Spleen (tissue), 13 donors: ENCODE results near the gene HCRTR2. TPM values are rescaled to one million over a fixed set of nuclear protein-coding genes. Genes with fewer than 3 reads are reported as not detected.
A peak's percentile ranks its signal among the peaks of the same experiment; 100 is the strongest.

Source experiments
- DNase-seq: peaks from one replicate; pipeline ENCODE4 v3.0.0-alpha.2; 2020
- H3K27ac ChIP-seq, 8 donors: fragments of 200-600 bp; sonication (generic) in 7 of 8; 1 replicate in 4 of 8; 2 replicates in 4 of 8; pipeline versions ENCODE4 v1.5.0 to v1.8.0; 2016 to 2021; ENCODE audit warnings: inconsistent platforms in 4 of 8, mild to moderate bottlenecking in 4 of 8, moderate library complexity in 1 of 8
- H3K27me3 ChIP-seq, 7 donors: fragments of 200-600 bp; sonication (generic) in 6 of 7; replicated peaks in 1 of 7; 1 replicate in 4 of 7; 2 replicates in 3 of 7; pipeline versions ENCODE4 v1.5.0 to v1.8.0; 2016 to 2021; ENCODE audit warnings: inconsistent platforms in 3 of 7, mild to moderate bottlenecking in 1 of 7
- H3K36me3 ChIP-seq, 6 donors: fragments of 200-600 bp; sonication (generic) in 5 of 6; 1 replicate in 4 of 6; 2 replicates in 2 of 6; pipeline versions ENCODE4 v1.5.0 to v1.8.0; 2016 to 2021; ENCODE audit warnings: inconsistent platforms in 2 of 6
- H3K4me1 ChIP-seq, 6 donors: fragments of 200-600 bp; sonication (generic) in 5 of 6; 1 replicate in 3 of 6; 2 replicates in 3 of 6; pipeline versions ENCODE4 v1.5.0 to v1.8.0; 2016 to 2021; ENCODE audit warnings: inconsistent platforms in 3 of 6
- H3K4me3 ChIP-seq, 8 donors: fragments of 200-600 bp; sonication (generic) in 7 of 8; 1 replicate in 4 of 8; 2 replicates in 4 of 8; pipeline versions ENCODE4 v1.5.0 to v1.8.0; 2016 to 2021; ENCODE audit warnings: inconsistent platforms in 4 of 8, mild to moderate bottlenecking in 4 of 8, moderate library complexity in 2 of 8
- H3K9me3 ChIP-seq, 8 donors: fragments of 200-600 bp; sonication (generic) in 7 of 8; 1 replicate in 4 of 8; 2 replicates in 4 of 8; pipeline versions ENCODE4 v1.5.0 to v1.8.0; 2016 to 2021; ENCODE audit warnings: inconsistent platforms in 4 of 8
- CTCF ChIP-seq, 11 experiments: fragments of 200-600 bp in 7 of 11; fragments of 450-650 bp in 4 of 11; sonication (generic) in 4 of 11; IDR thresholded peaks in 8 of 11; conservative IDR thresholded peaks in 3 of 11; 1 replicate in 7 of 11; 2 replicates in 4 of 11; pipeline versions ENCODE4 v1.4.0 to v1.8.0; 2016 to 2021; ENCODE audit warnings: antibody characterized with exemption in 11 of 11, inconsistent platforms in 4 of 11, mild to moderate bottlenecking in 1 of 11
- POLR2A ChIP-seq, 3 donors: fragments of 450-650 bp; IDR thresholded peaks; one replicate each; pipeline ENCODE4 v1.5.1; 2017; ENCODE audit warnings: antibody characterized with exemption in 3 of 3, mild to moderate bottlenecking in 1 of 3
- POLR2AphosphoS5 ChIP-seq, 3 donors: sonication (generic); formaldehyde crosslinking; IDR thresholded peaks; one replicate each; pipeline ENCODE4 v1.5.1; 2017; ENCODE audit warnings: antibody characterized with exemption in 3 of 3
- WGBS, 5 donors: extraction: QIAGEN DNeasy Blood & Tissue Kit in 3 of 5; methylation state at CpG; one replicate each; pipeline versions ENCODE4 v1.1.5 to v1.1.7; 2013 to 2018; 5-methylcytosine and 5-hydroxymethylcytosine counted together
- intact Hi-C: fragments of 100-400 bp; cut with DNase I; formaldehyde crosslinking; loops from one replicate; pipeline ENCODE4 v1.15.0; 2023; ENCODE audit warnings: low total_unique reads
- long read RNA-seq, 2 donors: transcript quantifications; one replicate each; lab custom pipeline, GENCODE V29; 2026
- polyA plus RNA-seq, 3 donors: library from polyadenylated mRNA; stranded (reverse); fragments of 200-250 nt; gene quantifications; one replicate each; pipeline ENCODE4 v1.2.1, GENCODE V29; 2013
- total RNA-seq, 7 donors: library from RNA; depleted of rRNA in 3 of 7; stranded (reverse); fragments of >200 nt in 3 of 7; fragmentation: NEBNext Ultra II Directional in 4 of 7; extraction: Animal tissue kit (Norgen Biotek cat#: 25700) in 4 of 7; gene quantifications; one replicate each; pipeline versions ENCODE4 v1.1.0 to v1.2.1, GENCODE V29; 2016 to 2021
- donor health status: healthy with polysubstance abuse.
- donor health status: DM: no; HTN: no; CAD: no; lungs with moderate emphysema.
- donor health status: DM: no; HTN: no; CAD: no.
- donor health status: Bipolar disorder and iron deficiency.
- donor health status: healthy.
- donor health status: DM: no; HTN: no; CAD: no.
- donor health status: DM: yes; HTN: yes; CAD: no.

Gene HCRTR2
- not detected for total RNA-seq
- polyA plus RNA-seq = not detected
- long read RNA-seq, donor 1 = 0 reads
- long read RNA-seq, donor 2 = 0 reads

GRCh38 chr6:55174211-55175026 is at the start of gene HCRTR2:
HCRTR2 (plus strand) TSS chr6:55174515; CDS start chr6:55174588, 73 bp downstream.
- Histone ChIP-seq H3K4me3 (no peak within 1 kb of the TSS), H3K27ac (no peak within 1 kb of the TSS), H3K4me1 (peaks cover 0 to 2% (median 0%) of the 10 kb centered on the region in 6 donors), H3K27me3 (peaks cover 0 to 32% (median 0%) of the 10 kb centered on the region in 7 donors), H3K36me3 (no peaks in the 10 kb centered on the region), H3K9me3 (peaks cover 0 to 10% (median 0%) of the 10 kb centered on the region in 8 donors)
- TF ChIP-seq CTCF (IDR thresholded peaks at IDR 0.05 in 8 of 11, conservative IDR thresholded peaks at IDR 0.05 in 3 of 11) (no peak), POLR2AphosphoS5 (IDR thresholded peaks at IDR 0.05) (no peak), POLR2A (IDR thresholded peaks at IDR 0.05) (no peak)
- 5 to 8% (median 6%) methylated on average over 31 to 42 of the region's 42 CpGs for WGBS, 5 donors
- DNase-seq = peak; percentile 47
- intact Hi-C loops = no loop called here

- no peaks in the 10 kb centered on the region for H3K27me3 ChIP-seq
- no peak overlapping the region for H3K4me3 ChIP-seq
- DNase-seq = no peak
- no peak overlapping the region for H3K27ac ChIP-seq
- intact Hi-C loops = no loop called here
- no peaks in the 10 kb centered on the region for H3K36me3 ChIP-seq
- no peaks in the 10 kb centered on the region for H3K4me1 ChIP-seq
- TF ChIP-seq CTCF (IDR thresholded peaks at IDR 0.05 in 8 of 11, conservative IDR thresholded peaks at IDR 0.05 in 3 of 11) = no peak
- H3K9me3 ChIP-seq = peaks cover 0 to 33% (median 14%) of the 10 kb centered on the region in 8 donors
Observed at GRCh38 chr6:55130806-55131324, 43.5 kb upstream of the HCRTR2 start.

GRCh38 chr6:55131616-55132015 is 42.7 kb upstream of the HCRTR2 start:
- Histone ChIP-seq H3K9me3 (peaks cover 0 to 25% (median 9%) of the 10 kb centered on the region in 8 donors), H3K36me3 (no peaks in the 10 kb centered on the region), H3K27ac (no peak overlapping the region), H3K4me1 (no peaks in the 10 kb centered on the region), H3K4me3 (no peak overlapping the region), H3K27me3 (no peaks in the 10 kb centered on the region)
- DNase-seq = no peak
- intact Hi-C loops = no loop called here
- TF ChIP-seq CTCF (IDR thresholded peaks at IDR 0.05 in 8 of 11, conservative IDR thresholded peaks at IDR 0.05 in 3 of 11) (no peak), POLR2AphosphoS5 (IDR thresholded peaks at IDR 0.05) (no peak), POLR2A (IDR thresholded peaks at IDR 0.05) (no peak)
- 77 to 82% (median 80%) methylated on average over 1 of the region's 1 CpG for WGBS, 5 donors

DNA sequence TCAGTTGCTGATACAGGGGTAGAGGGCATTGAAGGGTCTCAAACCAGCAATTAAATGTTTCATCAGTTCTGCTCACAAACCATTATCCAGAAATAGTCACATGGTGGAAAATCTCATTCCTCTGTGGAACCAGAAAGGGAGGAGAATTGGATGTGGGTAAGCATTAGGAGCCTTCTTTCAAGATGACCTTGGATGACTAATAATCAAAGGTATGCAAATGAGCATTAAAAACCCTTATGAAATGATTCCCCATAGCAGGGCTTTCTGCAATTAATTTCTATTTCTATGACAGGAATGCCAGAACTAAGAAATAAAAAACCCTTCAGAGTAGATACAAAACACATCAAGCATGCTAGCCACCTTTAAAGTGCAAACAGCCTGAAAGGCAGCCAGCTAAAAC is 37.4 kb upstream of the HCRTR2 start:
- no peak overlapping the region for H3K27ac ChIP-seq
- intact Hi-C loops = no loop called here

More for the DNA sequence above, 37.4 kb upstream of the HCRTR2 start:
- no peaks in the 10 kb centered on the region for H3K27me3 ChIP-seq
- H3K4me3 ChIP-seq = no peak overlapping the region
- no peak for TF ChIP-seq POLR2AphosphoS5 (IDR thresholded peaks at IDR 0.05)
- no peak for TF ChIP-seq POLR2A (IDR thresholded peaks at IDR 0.05)
- no peak for TF ChIP-seq CTCF (IDR thresholded peaks at IDR 0.05 in 8 of 11, conservative IDR thresholded peaks at IDR 0.05 in 3 of 11)
- no peaks in the 10 kb centered on the region for H3K36me3 ChIP-seq
- no peaks in the 10 kb centered on the region for H3K9me3 ChIP-seq
- no peaks in the 10 kb centered on the region for H3K4me1 ChIP-seq
- no peak for DNase-seq
